ENCODE results near the gene TMEM37.
A peak's percentile ranks its signal among the peaks of the same experiment; 100 is the strongest.
"Not testable (repeated sequence)": the region's sequence is repeated elsewhere in the genome, so short reads cannot be mapped to it uniquely, and the experiment has no call there.

TMEM37 gene

DNA sequence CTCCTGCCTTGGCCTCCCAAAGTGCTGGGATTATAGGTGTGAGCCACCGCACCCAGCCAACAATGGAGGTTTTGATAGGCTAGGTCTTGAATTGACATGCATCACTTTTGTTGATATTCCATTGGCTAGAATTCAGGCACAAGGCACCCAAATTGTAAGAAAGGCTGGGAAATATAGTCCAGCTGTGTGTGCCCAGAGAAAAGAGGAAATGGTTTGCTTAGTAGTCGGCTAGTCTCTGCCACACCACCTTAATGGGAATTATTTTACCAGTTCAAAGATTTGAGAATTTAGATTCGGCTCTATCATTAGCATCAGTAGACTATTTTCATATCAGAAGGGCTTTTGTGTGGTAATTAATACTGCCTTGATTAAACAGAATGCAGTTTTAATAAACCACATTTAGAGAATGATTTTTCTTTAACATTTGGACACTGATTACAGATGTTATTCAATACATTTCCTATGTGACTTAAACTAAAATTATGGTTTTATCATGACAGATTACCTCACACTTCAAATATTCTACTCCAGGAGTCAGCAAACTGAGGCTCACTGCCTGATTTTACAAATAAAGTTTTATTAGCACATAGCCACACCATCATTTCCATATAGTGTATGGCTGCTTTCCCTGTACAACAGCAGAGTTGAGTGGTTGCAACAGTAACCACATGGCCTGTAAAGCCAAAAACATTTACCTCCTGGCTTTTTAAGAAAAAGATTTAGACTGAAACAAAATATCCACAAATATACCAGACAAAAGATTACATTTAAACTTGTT is 37.5 kb upstream of the TMEM37 start:
- no peak for FAIRE-seq
- TF ChIP-seq, protein P1, sequence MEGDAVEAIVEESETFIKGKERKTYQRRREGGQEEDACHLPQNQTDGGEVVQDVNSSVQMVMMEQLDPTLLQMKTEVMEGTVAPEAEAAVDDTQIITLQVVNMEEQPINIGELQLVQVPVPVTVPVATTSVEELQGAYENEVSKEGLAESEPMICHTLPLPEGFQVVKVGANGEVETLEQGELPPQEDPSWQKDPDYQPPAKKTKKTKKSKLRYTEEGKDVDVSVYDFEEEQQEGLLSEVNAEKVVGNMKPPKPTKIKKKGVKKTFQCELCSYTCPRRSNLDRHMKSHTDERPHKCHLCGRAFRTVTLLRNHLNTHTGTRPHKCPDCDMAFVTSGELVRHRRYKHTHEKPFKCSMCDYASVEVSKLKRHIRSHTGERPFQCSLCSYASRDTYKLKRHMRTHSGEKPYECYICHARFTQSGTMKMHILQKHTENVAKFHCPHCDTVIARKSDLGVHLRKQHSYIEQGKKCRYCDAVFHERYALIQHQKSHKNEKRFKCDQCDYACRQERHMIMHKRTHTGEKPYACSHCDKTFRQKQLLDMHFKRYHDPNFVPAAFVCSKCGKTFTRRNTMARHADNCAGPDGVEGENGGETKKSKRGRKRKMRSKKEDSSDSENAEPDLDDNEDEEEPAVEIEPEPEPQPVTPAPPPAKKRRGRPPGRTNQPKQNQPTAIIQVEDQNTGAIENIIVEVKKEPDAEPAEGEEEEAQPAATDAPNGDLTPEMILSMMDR (IDR thresholded peaks at IDR 0.05; ENCODE audit: insufficient read depth, missing control alignments), result no peak

DNA sequence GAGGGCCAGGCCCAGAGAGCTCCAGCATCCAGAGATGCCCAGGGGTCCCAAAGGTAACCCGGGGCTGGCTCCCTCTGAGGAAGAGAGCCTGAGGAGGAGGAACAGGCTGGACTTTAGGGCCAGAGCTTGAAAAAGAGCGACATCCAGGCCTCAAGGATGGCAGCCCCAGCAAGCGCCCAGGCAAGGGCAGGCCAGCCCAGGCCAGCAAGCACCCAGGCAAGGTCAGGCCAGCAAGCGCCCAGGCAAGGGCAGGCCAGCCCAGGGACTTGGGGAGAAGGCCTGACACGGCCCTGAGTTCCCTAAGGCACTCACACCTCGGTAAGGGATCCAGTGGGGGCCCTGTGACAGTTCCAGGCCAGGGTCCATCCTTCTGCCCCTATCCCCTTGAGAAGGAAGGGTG is 34.5 kb upstream of the TMEM37 start:
- TF ChIP-seq, protein P1 (IDR thresholded peaks at IDR 0.05; ENCODE audit: insufficient read depth, missing control alignments), result no peak
- FAIRE-seq (no peak), DNase-seq (ENCODE audit: insufficient read length, low spot score) (no peak)

More for the DNA sequence above, 37.5 kb upstream of the TMEM37 start:
- no peak for DNase-seq (ENCODE audit: insufficient read length, low spot score)

DNA sequence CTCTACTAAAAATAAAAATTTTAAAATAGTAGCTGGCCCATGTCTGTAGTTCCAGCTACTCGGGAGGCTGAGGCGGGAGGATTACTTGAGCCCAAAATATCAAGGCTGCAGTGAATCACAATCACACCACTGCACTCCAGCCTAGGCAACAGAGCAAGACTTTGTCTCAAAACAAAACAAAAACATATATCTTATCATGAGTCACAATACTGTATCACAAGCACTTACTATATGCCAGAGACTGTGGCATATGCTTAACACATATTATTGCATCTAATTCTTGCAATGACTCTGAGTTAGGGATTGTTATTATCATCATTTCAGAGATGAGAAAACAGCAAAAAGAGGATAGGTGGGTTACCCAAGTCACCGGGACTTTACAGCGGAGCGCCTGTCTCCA is 29.5 kb upstream of the TMEM37 start:
- TF ChIP-seq, protein P1 (IDR thresholded peaks at IDR 0.05; ENCODE audit: insufficient read depth, missing control alignments), result no peak

DNA sequence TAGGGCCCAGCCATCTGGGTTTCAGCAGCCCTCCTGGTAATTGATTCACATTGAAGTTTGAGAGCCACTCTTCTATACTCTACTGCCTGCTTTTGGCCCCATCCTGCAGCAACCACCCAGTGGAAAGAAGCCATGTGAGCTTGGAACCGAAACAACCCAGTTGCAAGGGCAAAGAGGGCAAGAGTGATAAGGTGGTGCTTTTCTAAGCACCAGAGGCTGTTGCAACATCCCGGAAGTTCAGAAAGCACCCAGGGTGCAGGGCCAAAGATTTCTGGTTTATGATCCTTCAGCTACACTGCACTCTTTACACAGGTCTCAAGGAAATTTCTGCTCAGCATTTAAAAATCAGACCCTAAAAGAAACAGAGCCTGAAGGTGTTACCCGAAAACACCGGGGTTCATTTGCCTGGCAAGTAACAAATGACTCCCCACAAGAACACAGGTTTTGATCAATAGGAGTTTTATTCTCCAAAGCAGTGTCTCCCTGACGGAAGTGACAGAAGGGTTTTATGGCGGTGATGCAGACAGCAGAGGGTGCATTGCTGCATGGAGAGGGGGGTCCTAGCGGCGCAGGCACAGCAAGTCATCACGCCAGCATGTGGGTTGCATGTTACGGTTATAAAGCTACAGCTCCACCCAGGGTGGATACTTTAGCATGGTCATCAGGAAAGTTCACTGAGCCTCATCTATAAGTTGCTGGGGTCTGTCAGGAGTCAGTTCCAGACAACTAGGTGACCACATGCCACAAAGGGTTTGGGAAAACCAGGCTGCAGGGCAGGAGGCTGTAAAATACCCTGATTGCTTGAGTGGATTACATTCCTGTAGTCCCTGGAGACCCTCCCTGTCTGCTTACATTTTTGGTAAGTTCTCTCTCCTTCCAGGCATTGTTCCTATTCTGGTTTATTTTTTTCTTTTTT is 28.8 kb upstream of the TMEM37 start:
- no peak for FAIRE-seq
- TF ChIP-seq, protein P1 (IDR thresholded peaks at IDR 0.05; ENCODE audit: insufficient read depth, missing control alignments), result no peak
- no peak for DNase-seq (ENCODE audit: insufficient read length, low spot score)

More for the DNA sequence above, 29.5 kb upstream of the TMEM37 start:
- FAIRE-seq, result no peak
- DNase-seq (ENCODE audit: insufficient read length, low spot score), result no peak

DNA sequence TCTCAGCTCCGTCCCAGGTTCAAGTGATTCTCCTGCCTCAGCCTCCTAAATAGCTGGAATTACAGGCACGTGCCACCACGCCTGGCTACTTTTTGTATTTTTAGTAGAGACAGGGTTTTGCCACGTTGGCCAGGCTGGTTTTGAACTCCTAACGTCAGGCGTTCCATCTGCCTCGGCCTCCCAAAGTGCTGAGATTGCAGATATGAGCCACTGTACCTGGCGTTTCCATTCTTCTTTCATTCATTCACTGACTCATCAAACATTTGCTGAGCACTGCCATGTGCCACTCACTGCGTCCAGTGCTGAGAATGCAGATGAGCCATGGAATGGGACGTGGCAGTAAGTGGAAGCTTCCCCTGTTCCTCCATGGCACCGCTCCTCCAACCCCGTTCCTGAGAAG is 28.0 kb upstream of the TMEM37 start:
- not testable (repeated sequence) for DNase-seq (ENCODE audit: insufficient read length, low spot score); FAIRE-seq

DNA sequence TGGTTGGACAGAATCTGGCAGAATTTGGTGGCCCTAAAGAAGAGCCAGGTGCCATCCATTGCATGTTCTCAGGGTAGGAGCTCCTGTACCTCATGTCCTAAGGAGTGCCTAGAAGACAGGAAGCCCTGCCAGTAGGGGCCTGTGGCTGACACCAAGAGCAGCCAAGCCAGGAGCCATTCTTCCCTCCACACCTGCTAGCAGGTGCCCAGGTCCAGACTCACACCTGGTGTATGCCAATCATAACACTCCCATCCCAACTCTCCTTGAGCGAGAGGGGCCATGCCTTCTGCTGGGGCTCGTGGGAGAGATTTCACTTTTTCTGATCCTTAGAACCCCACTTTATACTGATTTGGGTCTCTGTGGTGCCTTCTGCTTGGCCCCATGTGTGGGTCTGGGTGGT is 26.5 kb upstream of the TMEM37 start:
- TF ChIP-seq, protein P1 (IDR thresholded peaks at IDR 0.05; ENCODE audit: insufficient read depth, missing control alignments), result no peak
- no peak for FAIRE-seq
- DNase-seq (ENCODE audit: insufficient read length, low spot score), result no peak

DNA sequence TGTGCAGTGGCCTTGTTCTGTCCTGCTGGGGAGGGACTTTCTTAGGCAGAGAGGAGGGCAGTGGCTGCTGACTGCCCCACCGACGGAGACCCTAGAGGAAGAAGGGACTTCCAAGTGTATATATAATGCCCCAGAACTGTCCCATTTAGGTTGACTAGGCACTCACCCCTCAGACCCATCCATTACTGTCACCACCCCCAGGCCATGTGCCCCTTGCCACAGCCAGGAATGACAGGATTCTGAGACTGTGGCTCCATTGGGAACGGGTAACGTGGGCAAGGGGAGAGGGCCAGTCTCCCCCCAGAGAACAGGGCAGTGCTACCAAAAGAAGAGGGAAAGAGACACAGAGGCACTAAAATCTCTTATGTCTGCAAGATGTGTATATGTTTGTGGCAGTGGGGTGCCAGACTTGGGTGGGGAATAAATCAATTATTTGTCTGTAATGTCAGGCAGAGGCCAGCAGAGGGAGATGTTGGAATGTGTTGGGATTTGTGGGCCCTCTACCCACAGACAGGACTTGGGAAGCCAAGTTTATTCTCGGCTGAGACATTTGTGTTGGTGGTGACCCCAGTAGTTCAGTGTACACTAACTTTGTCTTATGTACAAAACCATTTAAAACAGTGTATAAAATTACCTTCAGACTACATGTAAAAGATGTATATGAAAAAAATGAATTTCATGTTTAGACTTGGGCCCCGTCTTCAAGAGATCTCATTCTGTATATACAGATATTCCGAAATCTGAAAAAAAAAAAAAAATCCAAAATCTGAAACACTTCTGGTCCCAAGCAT is 24.0 kb upstream of the TMEM37 start:
- FAIRE-seq (no peak), DNase-seq (ENCODE audit: insufficient read length, low spot score) (peak; percentile 55)
- TF ChIP-seq, protein P1 (IDR thresholded peaks at IDR 0.05; ENCODE audit: insufficient read depth, missing control alignments), result peak; percentile 90

Measured in D721Med (cell line).